Testis (tissue), 2 donors: ENCODE measurements around the gene FIBCD1.

ENCODE experiments used
- CTCF ChIP-seq, 3 experiments: fragments of 450-650 bp in 2 of 3; fragments of 200-600 bp in 1 of 3; sonication (generic) in 1 of 3; IDR thresholded peaks; one replicate each; pipeline ENCODE4 v1.5.1; 2016 to 2019; ENCODE audit warnings: antibody characterized with exemption in 3 of 3, mild to moderate bottlenecking in 2 of 3, moderate library complexity in 1 of 3
- POLR2A ChIP-seq: fragments of 450-650 bp; IDR thresholded peaks from one replicate; pipeline ENCODE4 v1.6.1; 2017; ENCODE audit warnings: antibody characterized with exemption, mild to moderate bottlenecking, moderate library complexity

- TF ChIP-seq POLR2A = no peak
- no peak for TF ChIP-seq CTCF (IDR thresholded peaks at IDR 0.05)
These were observed 41.0 kb downstream of the FIBCD1 start for GRCh38 chr9:130897848-130898551.
